Neural crest cell (in vitro differentiated cells): Measurements from ENCODE around the gene AKAIN1. TPM values are rescaled to one million over a fixed set of nuclear protein-coding genes. Genes with fewer than 3 reads are reported as not detected.

Source experiments
- DNase-seq: peaks from one replicate; pipeline ENCODE4 v3.0.0; 2021; ENCODE audit warnings: low read depth, mixed read lengths, low spot score
- H3K27ac Mint-ChIP-seq: one replicate; pipeline ENCODE4 v1.8.0; 2021; ENCODE audit warnings: mild to moderate bottlenecking, mixed read lengths; ENCODE audit not compliant: unreplicated experiment
- H3K27me3 Mint-ChIP-seq: 2 replicates; pipeline ENCODE4 v1.8.0; 2021; ENCODE audit warnings: low read depth, mild to moderate bottlenecking, mixed read lengths
- H3K36me3 Mint-ChIP-seq: 2 replicates; pipeline ENCODE4 v1.8.0; 2021; ENCODE audit warnings: low read depth, mild to moderate bottlenecking, mixed read lengths
- H3K4me1 Mint-ChIP-seq: 2 replicates; pipeline ENCODE4 v1.8.0; 2021; ENCODE audit warnings: mixed read lengths
- H3K4me3 Mint-ChIP-seq: one replicate; pipeline ENCODE4 v1.8.0; 2021; ENCODE audit warnings: mild to moderate bottlenecking, mixed read lengths
- H3K9me3 Mint-ChIP-seq: 2 replicates; pipeline ENCODE4 v1.8.0; 2021; ENCODE audit warnings: mixed read lengths
- total RNA-seq: library from RNA; stranded (reverse); gene quantifications from 2 replicates; pipeline ENCODE4 v1.2.1, GENCODE V29; 2021
- TF ChIP-seq, protein P1 (sequence below): fragments of 200-600 bp; sonication (generic); conservative IDR thresholded peaks from 2 replicates; pipeline ENCODE4 v1.5.0; 2021; ENCODE audit warnings: antibody characterized with exemption, mild to moderate bottlenecking

AKAIN1 gene
- total RNA-seq, 1 donor from 2014 or later: not detected

DNA sequence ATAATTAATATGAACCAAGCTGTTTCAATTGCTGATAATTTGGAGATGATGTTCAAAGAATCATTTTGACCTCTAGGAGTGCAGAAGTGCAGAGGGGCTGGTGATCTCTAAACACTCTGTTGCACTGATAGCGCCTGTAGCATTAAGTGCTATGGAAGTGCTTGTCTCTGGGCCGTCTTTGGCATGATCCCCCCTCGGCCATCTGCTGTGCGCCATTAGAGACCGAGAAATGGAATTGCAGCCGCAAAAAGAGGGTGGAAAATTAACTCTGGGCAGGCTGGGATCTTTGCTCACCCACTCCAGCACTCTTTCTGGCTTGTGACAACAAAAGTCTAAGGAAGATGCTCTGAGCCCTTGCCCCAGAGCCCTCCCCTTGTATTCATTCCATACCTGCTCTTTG lies 23.4 kb downstream of the AKAIN1 start:
- peaks cover 10% of the 10 kb centered on the region for H3K9me3 Mint-ChIP-seq
- no peaks in the 10 kb centered on the region for H3K4me1 Mint-ChIP-seq
- H3K36me3 Mint-ChIP-seq: no peaks in the 10 kb centered on the region
- no peak overlapping the region for H3K27ac Mint-ChIP-seq
- DNase-seq: no peak
- H3K4me3 Mint-ChIP-seq: no peak overlapping the region
- TF ChIP-seq, protein P1, sequence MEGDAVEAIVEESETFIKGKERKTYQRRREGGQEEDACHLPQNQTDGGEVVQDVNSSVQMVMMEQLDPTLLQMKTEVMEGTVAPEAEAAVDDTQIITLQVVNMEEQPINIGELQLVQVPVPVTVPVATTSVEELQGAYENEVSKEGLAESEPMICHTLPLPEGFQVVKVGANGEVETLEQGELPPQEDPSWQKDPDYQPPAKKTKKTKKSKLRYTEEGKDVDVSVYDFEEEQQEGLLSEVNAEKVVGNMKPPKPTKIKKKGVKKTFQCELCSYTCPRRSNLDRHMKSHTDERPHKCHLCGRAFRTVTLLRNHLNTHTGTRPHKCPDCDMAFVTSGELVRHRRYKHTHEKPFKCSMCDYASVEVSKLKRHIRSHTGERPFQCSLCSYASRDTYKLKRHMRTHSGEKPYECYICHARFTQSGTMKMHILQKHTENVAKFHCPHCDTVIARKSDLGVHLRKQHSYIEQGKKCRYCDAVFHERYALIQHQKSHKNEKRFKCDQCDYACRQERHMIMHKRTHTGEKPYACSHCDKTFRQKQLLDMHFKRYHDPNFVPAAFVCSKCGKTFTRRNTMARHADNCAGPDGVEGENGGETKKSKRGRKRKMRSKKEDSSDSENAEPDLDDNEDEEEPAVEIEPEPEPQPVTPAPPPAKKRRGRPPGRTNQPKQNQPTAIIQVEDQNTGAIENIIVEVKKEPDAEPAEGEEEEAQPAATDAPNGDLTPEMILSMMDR: no peak
- peaks cover 34% of the 10 kb centered on the region for H3K27me3 Mint-ChIP-seq

DNA sequence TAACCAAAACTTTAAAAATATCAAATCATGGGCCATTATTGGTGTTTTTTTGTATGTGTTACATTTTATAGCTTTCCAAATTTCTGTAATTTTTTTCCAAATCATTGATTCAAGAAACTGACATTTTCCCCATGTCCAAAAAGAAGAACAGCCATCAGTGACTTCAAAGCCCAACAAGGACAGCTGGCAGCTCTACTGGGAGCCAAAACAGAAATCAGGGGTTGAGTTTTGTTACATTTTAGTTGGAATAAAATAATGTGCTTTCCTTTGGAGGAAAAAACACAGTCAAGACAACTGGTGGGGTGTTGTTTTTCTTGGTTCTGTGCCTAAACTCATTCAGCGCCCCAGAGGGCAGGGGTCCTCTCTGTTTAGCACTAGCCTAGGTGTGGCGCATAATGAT lies 23.8 kb downstream of the AKAIN1 start:
- DNase-seq: no peak
- H3K9me3 Mint-ChIP-seq: peaks cover 10% of the 10 kb centered on the region
- H3K27ac Mint-ChIP-seq: no peak overlapping the region
- peaks cover 34% of the 10 kb centered on the region for H3K27me3 Mint-ChIP-seq
- no peaks in the 10 kb centered on the region for H3K36me3 Mint-ChIP-seq
- TF ChIP-seq, protein P1: no peak
- H3K4me3 Mint-ChIP-seq: no peak overlapping the region
- no peaks in the 10 kb centered on the region for H3K4me1 Mint-ChIP-seq

GRCh38 chr18:5167831-5168230 lies 29.2 kb downstream of the AKAIN1 start:
- TF ChIP-seq, protein P1: no peak
- Mint-ChIP-seq H3K4me3 (no peak overlapping the region), H3K27me3 (peaks cover 44% of the 10 kb centered on the region), H3K36me3 (no peaks in the 10 kb centered on the region), H3K9me3 (peaks cover 10% of the 10 kb centered on the region), H3K27ac (no peak overlapping the region), H3K4me1 (no peaks in the 10 kb centered on the region)
- DNase-seq: no peak

- H3K4me1 Mint-ChIP-seq: no peaks in the 10 kb centered on the region
- TF ChIP-seq, protein P1: no peak
- peaks cover 7% of the 10 kb centered on the region for H3K9me3 Mint-ChIP-seq
- no peak overlapping the region for H3K4me3 Mint-ChIP-seq
- no peaks in the 10 kb centered on the region for H3K36me3 Mint-ChIP-seq
- no peak overlapping the region for H3K27ac Mint-ChIP-seq
- no peak for DNase-seq
- peaks cover 47% of the 10 kb centered on the region for H3K27me3 Mint-ChIP-seq
Observed at GRCh38 chr18:5166606-5167280, 30.3 kb downstream of the AKAIN1 start.

DNA sequence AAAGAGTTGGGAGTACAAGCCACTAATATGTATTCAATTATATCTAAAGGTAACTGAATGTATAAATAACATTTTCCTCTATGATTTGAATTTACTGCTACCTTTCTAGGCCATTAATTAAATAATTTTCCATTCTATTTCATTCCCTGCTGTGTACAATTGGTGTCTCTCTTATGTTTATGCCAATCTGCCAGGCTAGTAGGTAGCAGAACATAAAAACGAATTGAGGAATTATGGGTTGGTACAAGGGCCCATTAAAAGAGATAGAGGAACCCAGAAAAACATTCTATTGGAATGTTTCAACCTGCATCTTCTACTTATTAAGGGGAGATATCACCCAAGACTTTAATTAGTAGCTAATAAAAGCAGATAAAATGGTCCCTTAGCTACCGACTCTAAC lies 32.2 kb downstream of the AKAIN1 start:
- peaks cover 40% of the 10 kb centered on the region for H3K27me3 Mint-ChIP-seq
- no peak for DNase-seq
- TF ChIP-seq, protein P1: no peak
- H3K4me3 Mint-ChIP-seq: no peak overlapping the region
- H3K27ac Mint-ChIP-seq: no peak overlapping the region
- H3K9me3 Mint-ChIP-seq: no peaks in the 10 kb centered on the region
- no peaks in the 10 kb centered on the region for H3K36me3 Mint-ChIP-seq
- no peaks in the 10 kb centered on the region for H3K4me1 Mint-ChIP-seq
